OCI-LY7 (cell line): ENCODE measurements around the gene IQGAP2.

Source experiments
- CTCF ChIP-seq: fragments of 200-600 bp; sonication (generic); conservative IDR thresholded peaks from 2 replicates; pipeline ENCODE4 v1.5.1; 2014; ENCODE audit warnings: mild to moderate bottlenecking, antibody characterized with exemption, low read length, moderate library complexity, mixed read lengths
- EZH2phosphoT487 ChIP-seq: fragments of 200-600 bp; sonication (generic); IDR thresholded peaks from 2 replicates; pipeline ENCODE4 v1.6.1; 2018; ENCODE audit warnings: low read depth, borderline replicate concordance, mild to moderate bottlenecking, mixed run types, antibody characterized with exemption, low read length, moderate library complexity, mixed read lengths

- TF ChIP-seq CTCF (peak; percentile 53), EZH2phosphoT487 (no peak)
Observed at GRCh38 chr5:76602094-76602726, 199.1 kb downstream of the IQGAP2 start.
